Keratinocyte (primary cell): ENCODE results near the gene CFAP299. TPM values are rescaled to one million over a fixed set of nuclear protein-coding genes. Genes with fewer than 3 reads are reported as not detected.

ENCODE experiments used
- DNase-seq: peaks from one replicate; pipeline ENCODE4 v3.0.0-alpha.2; 2011; ENCODE audit warnings: low read depth, missing footprints, low spot score
- FAIRE-seq: peaks from 2 replicates; lab custom pipeline; 2011; peaks lifted over from hg19 to GRCh38; lab: Jason Lieb, UNC
- H2AFZ ChIP-seq: 2 replicates; pipeline ENCODE4 v1.6.0; 2012; ENCODE audit warnings: low read length, control low read depth, inconsistent platforms; ENCODE audit not compliant: control insufficient read depth
- H3K27ac ChIP-seq: 2 replicates; pipeline ENCODE4 v1.5.1; 2011; ENCODE audit warnings: low read length; ENCODE audit not compliant: control insufficient read depth, insufficient read depth
- H3K27me3 ChIP-seq: 3 replicates; pipeline ENCODE4 v1.6.0; 2011; ENCODE audit warnings: low read length; ENCODE audit not compliant: control insufficient read depth, insufficient read depth; ENCODE audit errors: extremely low read depth
- H3K36me3 ChIP-seq, 2 experiments: 2 replicates in 1 of 2; 3 replicates in 1 of 2; pipeline ENCODE4 v1.5.1; 2011; ENCODE audit warnings: low read length in 2 of 2, mild to moderate bottlenecking in 1 of 2; ENCODE audit not compliant: control insufficient read depth in 2 of 2, insufficient read depth in 2 of 2; ENCODE audit errors: extremely low read depth in 1 of 2
- H3K4me1 ChIP-seq: 3 replicates; pipeline ENCODE4 v1.5.1; 2011; ENCODE audit warnings: low read length; ENCODE audit not compliant: control insufficient read depth, insufficient read depth; ENCODE audit errors: extremely low read depth
- H3K4me2 ChIP-seq: 3 replicates; pipeline ENCODE4 v1.6.0; 2011; ENCODE audit warnings: low read depth, low read length; ENCODE audit not compliant: control insufficient read depth, insufficient read depth; ENCODE audit errors: extremely low read depth
- H3K4me3 ChIP-seq, 3 experiments: fragments of 200-600 bp in 1 of 3; sonication (generic) in 1 of 3; 2 replicates in 2 of 3; 3 replicates in 1 of 3; pipeline ENCODE4 v1.5.1; 2011 to 2016; ENCODE audit warnings: low read length in 3 of 3, mild to moderate bottlenecking in 3 of 3, control low read depth in 2 of 3, inconsistent platforms in 1 of 3, low read depth in 1 of 3, mixed read lengths in 1 of 3, mixed run types in 1 of 3, moderate library complexity in 1 of 3; ENCODE audit not compliant: control insufficient read depth in 2 of 3, insufficient read depth in 2 of 3; ENCODE audit errors: extremely low read depth in 1 of 3
- H3K79me2 ChIP-seq: 2 replicates; pipeline ENCODE4 v1.6.0; 2012; ENCODE audit warnings: low read length; ENCODE audit not compliant: control insufficient read depth, insufficient read depth
- H3K9ac ChIP-seq: 3 replicates; pipeline ENCODE4 v1.6.0; 2011; ENCODE audit warnings: low read length; ENCODE audit not compliant: control insufficient read depth, insufficient read depth; ENCODE audit errors: extremely low read depth
- H3K9me1 ChIP-seq: 3 replicates; pipeline ENCODE4 v1.6.0; 2011; ENCODE audit warnings: low read length; ENCODE audit not compliant: control insufficient read depth, insufficient read depth; ENCODE audit errors: extremely low read depth
- H3K9me3 ChIP-seq: 2 replicates; pipeline ENCODE4 v1.5.1; 2012; ENCODE audit warnings: low read depth, low read length; ENCODE audit not compliant: control insufficient read depth
- H4K20me1 ChIP-seq: 3 replicates; pipeline ENCODE4 v1.6.0; 2011; ENCODE audit warnings: low read length; ENCODE audit not compliant: control insufficient read depth, insufficient read depth; ENCODE audit errors: extremely low read depth
- CTCF ChIP-seq, 3 experiments: IDR thresholded peaks in 1 of 3; conservative IDR thresholded peaks in 1 of 3; optimal IDR thresholded peaks in 1 of 3; 2 replicates in 2 of 3; 3 replicates in 1 of 3; pipeline versions ENCODE3 to v1.5.1; 2011; ENCODE audit warnings: low read length in 3 of 3, mild to moderate bottlenecking in 3 of 3, moderate library complexity in 2 of 3, control low read depth in 1 of 3, inconsistent platforms in 1 of 3; ENCODE audit not compliant: insufficient read depth in 2 of 3; ENCODE audit errors: extremely low read depth in 1 of 3
- EZH2 ChIP-seq: IDR thresholded peaks from one replicate; pipeline ENCODE4 v1.6.1; 2012; ENCODE audit warnings: inconsistent platforms, mild to moderate bottlenecking, low read length, moderate library complexity
- dilution Hi-C: fragments of 300-500 bp; cut with MboI; formaldehyde crosslinking; loops from one replicate; pipeline ENCODE4 v1.7.0; 2020; ENCODE audit warnings: low sequenced_read_pairs; ENCODE audit not compliant: extremely low pct_ligation_motif_present
- polyA plus RNA-seq, 5 experiments: library from polyadenylated mRNA; depleted of rRNA in 3 of 5; stranded (reverse) in 3 of 5; stranded (forward) in 1 of 5; unstranded in 1 of 5; fragments of >200 nt; gene quantifications; 1 replicate in 1 of 5; 2 replicates in 3 of 5; 3 replicates in 1 of 5; pipeline versions ENCODE4 v1.2.1 to v1.2.3, GENCODE V29; 2011 to 2012; ENCODE audit warnings: missing spikeins in 2 of 5, low read depth in 1 of 5, low replicate concordance in 1 of 5

Gene CFAP299
- polyA plus RNA-seq, 1 donor (not counting 4 experiments of a cell fraction or from before 2014, with no cell fraction given): 0.14 TPM

- DNase-seq: no peak
- Histone ChIP-seq H3K27ac (no peak overlapping the region), H3K9ac (no peak overlapping the region), H4K20me1 (no peaks in the 10 kb centered on the region), H2AFZ (no peak overlapping the region), H3K4me3 (no peak overlapping the region), H3K27me3 (no peaks in the 10 kb centered on the region), H3K9me3 (no peaks in the 10 kb centered on the region), H3K4me1 (no peaks in the 10 kb centered on the region), H3K79me2 (no peaks in the 10 kb centered on the region), H3K9me1 (no peaks in the 10 kb centered on the region), H3K4me2 (no peak overlapping the region), H3K36me3 (no peaks in the 10 kb centered on the region)
- no peak for TF ChIP-seq EZH2
- TF ChIP-seq CTCF (optimal IDR thresholded peaks at IDR 0.05 in 1 of 3, IDR thresholded peaks at IDR 0.05 in 1 of 3, conservative IDR thresholded peaks at IDR 0.05 in 1 of 3; ENCODE audit: extremely low read depth in 1 of 3, insufficient read depth in 2 of 3, low read length in 3 of 3): no peak
- no peak for FAIRE-seq
- dilution Hi-C loops: no loop called here
These were observed 612.6 kb downstream of the CFAP299 start for GRCh38 chr4:80948141-80948540.

- dilution Hi-C loops: no loop called here
These were observed 613.5 kb downstream of the CFAP299 start for GRCh38 chr4:80948995-80949394.

More at GRCh38 chr4:80948995-80949394, 613.5 kb downstream of the CFAP299 start:
- no peak overlapping the region for H2AFZ ChIP-seq
- H3K9ac ChIP-seq: no peak overlapping the region
- no peaks in the 10 kb centered on the region for H3K9me3 ChIP-seq
- H3K27me3 ChIP-seq: no peaks in the 10 kb centered on the region
- no peak for DNase-seq
- H3K79me2 ChIP-seq: no peaks in the 10 kb centered on the region
- H3K36me3 ChIP-seq: no peaks in the 10 kb centered on the region
- H3K9me1 ChIP-seq: no peaks in the 10 kb centered on the region
- no peak overlapping the region for H3K27ac ChIP-seq
- H4K20me1 ChIP-seq: no peaks in the 10 kb centered on the region
- FAIRE-seq: no peak
- no peak overlapping the region for H3K4me2 ChIP-seq
- no peaks in the 10 kb centered on the region for H3K4me1 ChIP-seq
- TF ChIP-seq CTCF (optimal IDR thresholded peaks at IDR 0.05 in 1 of 3, IDR thresholded peaks at IDR 0.05 in 1 of 3, conservative IDR thresholded peaks at IDR 0.05 in 1 of 3; ENCODE audit: extremely low read depth in 1 of 3, insufficient read depth in 2 of 3, low read length in 3 of 3) (no peak), EZH2 (no peak)
- no peak overlapping the region for H3K4me3 ChIP-seq
